K562 (cell line): ENCODE measurements around the gene FRMD4A.

ENCODE experiments used
- BMI1 ChIP-seq: fragments of 150-350 bp; IDR thresholded peaks from 2 replicates; pipeline ENCODE4 v1.6.1; 2014; ENCODE audit warnings: low read length
- EZH2 ChIP-seq: IDR thresholded peaks from 2 replicates; pipeline ENCODE4 v1.6.1; 2012; ENCODE audit warnings: low read depth, mild to moderate bottlenecking, inconsistent platforms, low read length, borderline replicate concordance
- MCM3 ChIP-seq: fragments of 450-650 bp; IDR thresholded peaks from 2 replicates; pipeline ENCODE4 v1.6.1; 2016
- POLR2A ChIP-seq: fragments of 450-650 bp; conservative IDR thresholded peaks from 2 replicates; pipeline ENCODE4 v1.6.1; 2016
- POLR2AphosphoS5 ChIP-seq: IDR thresholded peaks from 2 replicates; pipeline ENCODE4 v1.6.1; 2011; ENCODE audit warnings: mild to moderate bottlenecking, low read depth, low read length, moderate library complexity; ENCODE audit not compliant: control insufficient read depth, insufficient read depth
- SIX5 ChIP-seq, 2 experiments: IDR thresholded peaks; 2 replicates each; pipeline ENCODE4 v1.6.1; 2011; ENCODE audit warnings: low read length in 2 of 2, borderline replicate concordance in 1 of 2, low read depth in 1 of 2, mild to moderate bottlenecking in 1 of 2, moderate library complexity in 1 of 2; ENCODE audit not compliant: insufficient read depth in 1 of 2
- SP2 ChIP-seq: IDR thresholded peaks from 2 replicates; pipeline ENCODE4 v1.6.1; 2011; ENCODE audit warnings: mild to moderate bottlenecking, low read depth, low read length, moderate library complexity; ENCODE audit not compliant: poor library complexity, severe bottlenecking; ENCODE audit errors: extremely low read depth
- VEZF1 ChIP-seq: fragments of 200-800 bp; sonication (Bioruptor generic); IDR thresholded peaks from 2 replicates; pipeline ENCODE4 v1.6.1; 2017; ENCODE audit warnings: missing genetic modification characterization, missing compliant biosample characterization
- ZNF586 ChIP-seq: fragments of 450-650 bp; formaldehyde crosslinking; conservative IDR thresholded peaks from 2 replicates; pipeline ENCODE4 v1.4.0; 2020; ENCODE audit warnings: mild to moderate bottlenecking, moderate library complexity
- TF ChIP-seq, protein P1 (sequence below), 2 experiments: fragments of 450-650 bp in 1 of 2; sonication (generic) in 1 of 2; formaldehyde crosslinking in 1 of 2; IDR thresholded peaks; 2 replicates each; pipeline versions ENCODE4 v1.7.1 to v1.9.0; 2016 to 2022; ENCODE audit warnings: inconsistent platforms in 1 of 2, mild to moderate bottlenecking in 1 of 2, missing genetic modification reagents in 1 of 2

GRCh38 chr10:13649844-13650520, 680.7 kb downstream of the FRMD4A start:
- TF ChIP-seq MCM3: no peak
- no peak for TF ChIP-seq ZNF586 (CRISPR knock-in tag)
- TF ChIP-seq SIX5 (IDR thresholded peaks at IDR 0.05; ENCODE audit: borderline replicate concordance in 1 of 2, insufficient read depth in 1 of 2, low read depth in 1 of 2, low read length in 2 of 2): no peak
- no peak for TF ChIP-seq VEZF1
- no peak for TF ChIP-seq POLR2AphosphoS5
- no peak for TF ChIP-seq SP2
- TF ChIP-seq, protein P1, sequence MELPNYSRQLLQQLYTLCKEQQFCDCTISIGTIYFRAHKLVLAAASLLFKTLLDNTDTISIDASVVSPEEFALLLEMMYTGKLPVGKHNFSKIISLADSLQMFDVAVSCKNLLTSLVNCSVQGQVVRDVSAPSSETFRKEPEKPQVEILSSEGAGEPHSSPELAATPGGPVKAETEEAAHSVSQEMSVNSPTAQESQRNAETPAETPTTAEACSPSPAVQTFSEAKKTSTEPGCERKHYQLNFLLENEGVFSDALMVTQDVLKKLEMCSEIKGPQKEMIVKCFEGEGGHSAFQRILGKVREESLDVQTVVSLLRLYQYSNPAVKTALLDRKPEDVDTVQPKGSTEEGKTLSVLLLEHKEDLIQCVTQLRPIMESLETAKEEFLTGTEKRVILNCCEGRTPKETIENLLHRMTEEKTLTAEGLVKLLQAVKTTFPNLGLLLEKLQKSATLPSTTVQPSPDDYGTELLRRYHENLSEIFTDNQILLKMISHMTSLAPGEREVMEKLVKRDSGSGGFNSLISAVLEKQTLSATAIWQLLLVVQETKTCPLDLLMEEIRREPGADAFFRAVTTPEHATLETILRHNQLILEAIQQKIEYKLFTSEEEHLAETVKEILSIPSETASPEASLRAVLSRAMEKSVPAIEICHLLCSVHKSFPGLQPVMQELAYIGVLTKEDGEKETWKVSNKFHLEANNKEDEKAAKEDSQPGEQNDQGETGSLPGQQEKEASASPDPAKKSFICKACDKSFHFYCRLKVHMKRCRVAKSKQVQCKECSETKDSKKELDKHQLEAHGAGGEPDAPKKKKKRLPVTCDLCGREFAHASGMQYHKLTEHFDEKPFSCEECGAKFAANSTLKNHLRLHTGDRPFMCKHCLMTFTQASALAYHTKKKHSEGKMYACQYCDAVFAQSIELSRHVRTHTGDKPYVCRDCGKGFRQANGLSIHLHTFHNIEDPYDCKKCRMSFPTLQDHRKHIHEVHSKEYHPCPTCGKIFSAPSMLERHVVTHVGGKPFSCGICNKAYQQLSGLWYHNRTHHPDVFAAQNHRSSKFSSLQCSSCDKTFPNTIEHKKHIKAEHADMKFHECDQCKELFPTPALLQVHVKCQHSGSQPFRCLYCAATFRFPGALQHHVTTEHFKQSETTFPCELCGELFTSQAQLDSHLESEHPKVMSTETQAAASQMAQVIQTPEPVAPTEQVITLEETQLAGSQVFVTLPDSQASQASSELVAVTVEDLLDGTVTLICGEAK (IDR thresholded peaks at IDR 0.05): no peak
- TF ChIP-seq, protein P1 (CRISPR knock-in tag; IDR thresholded peaks at IDR 0.05): no peak
- TF ChIP-seq POLR2A: 0 out of 2 replicates have a peak, but pooled peaks have one; percentile 22
- TF ChIP-seq BMI1: no peak
- TF ChIP-seq EZH2: no peak
